GM18858 (cell line): ENCODE measurements around the gene STK33.

ENCODE experiments used
- ATAC-seq: cut with Tn5 transposase; IDR thresholded peaks from one replicate; pipeline ENCODE4 v1.9.1; 2021; ENCODE audit not compliant: unreplicated experiment

Gene STK33

GRCh38 chr11:8604078-8604723, 10.2 kb upstream of the STK33 start:
- no peak for ATAC-seq

GRCh38 chr11:8603696-8604077, 9.7 kb upstream of the STK33 start:
- ATAC-seq = no peak

- no peak for ATAC-seq
Measured at GRCh38 chr11:8601376-8602133, 7.5 kb upstream of the STK33 start.

GRCh38 chr11:8598506-8598905, 4.5 kb upstream of the STK33 start:
- ATAC-seq = no peak

GRCh38 chr11:8597182-8597581, 3.2 kb upstream of the STK33 start:
- ATAC-seq = no peak

GRCh38 chr11:8596504-8597046, 2.5 kb upstream of the STK33 start:
- no peak for ATAC-seq

GRCh38 chr11:8593455-8593854, 573 bp downstream of the STK33 start:
- no peak for ATAC-seq

GRCh38 chr11:8587915-8588314, 6.1 kb downstream of the STK33 start:
- no peak for ATAC-seq

- ATAC-seq = no peak
Measured at GRCh38 chr11:8586805-8587204, 7.2 kb downstream of the STK33 start.

- no peak for ATAC-seq
Measured at GRCh38 chr11:8586184-8586583, 7.8 kb downstream of the STK33 start.

- ATAC-seq = no peak
Measured at GRCh38 chr11:8584511-8584910, 9.5 kb downstream of the STK33 start.

- ATAC-seq = no peak
Measured at GRCh38 chr11:8584082-8584481, 9.9 kb downstream of the STK33 start.

GRCh38 chr11:8581300-8581699, 12.7 kb downstream of the STK33 start:
- ATAC-seq = no peak

- no peak for ATAC-seq
Measured at GRCh38 chr11:8577791-8578581, 16.0 kb downstream of the STK33 start.

GRCh38 chr11:8574798-8575197, 19.2 kb downstream of the STK33 start:
- no peak for ATAC-seq

- ATAC-seq = no peak
Measured at GRCh38 chr11:8573777-8574176, 20.3 kb downstream of the STK33 start.

- ATAC-seq = no peak
Measured at GRCh38 chr11:8567602-8568198, 26.3 kb downstream of the STK33 start.

GRCh38 chr11:8566613-8567210, 27.3 kb downstream of the STK33 start:
- ATAC-seq = no peak

GRCh38 chr11:8564526-8564925, 29.5 kb downstream of the STK33 start:
- no peak for ATAC-seq

- no peak for ATAC-seq
Measured at GRCh38 chr11:8561461-8561860, 32.6 kb downstream of the STK33 start.

GRCh38 chr11:8558436-8558835, 35.6 kb downstream of the STK33 start:
- ATAC-seq = no peak
